OCI-LY3 (cell line): ENCODE measurements around the gene IL7R.

Experiments
- H2AFZ ChIP-seq: fragments of 200-600, 300-600 bp; shearing (Covaris generic); 2 replicates; pipeline ENCODE4 v1.6.0; 2014; ENCODE audit warnings: antibody characterized with exemption, low read depth, low read length
- H3K27ac ChIP-seq: fragments of 200-600, 300-600 bp; sonication (generic); 2 replicates; pipeline ENCODE4 v1.5.1; 2014; ENCODE audit warnings: mild to moderate bottlenecking, low read length, moderate library complexity, mixed read lengths
- H3K27me3 ChIP-seq: fragments of 200-600, 300-600 bp; sonication (generic); 2 replicates; pipeline ENCODE4 v1.6.1; 2014; ENCODE audit warnings: low read depth, low read length, mixed read lengths
- H3K36me3 ChIP-seq: fragments of 200-600, 300-600 bp; sonication (generic); replicated peaks from 2 replicates; pipeline ENCODE3; 2014; ENCODE audit warnings: low read depth, low read length, mixed read lengths
- H3K4me1 ChIP-seq: fragments of 300-600, 200-600 bp; sonication (generic); 2 replicates; pipeline ENCODE4 v1.6.1; 2014; ENCODE audit warnings: low read length, mixed read lengths
- H3K4me2 ChIP-seq: fragments of 200-600, 300-600 bp; sonication (generic); 2 replicates; pipeline ENCODE4 v1.6.1; 2014; ENCODE audit warnings: low read length, mixed read lengths
- H3K4me3 ChIP-seq: fragments of 300-600, 200-600 bp; sonication (generic); 2 replicates; pipeline ENCODE4 v1.5.1; 2014; ENCODE audit warnings: antibody characterized with exemption, mild to moderate bottlenecking, low read length, moderate library complexity
- H3K79me2 ChIP-seq: fragments of 300-600, 200-600 bp; shearing (Covaris generic); 2 replicates; pipeline ENCODE4 v1.6.1; 2014; ENCODE audit warnings: mild to moderate bottlenecking, low read length, mixed read lengths
- H3K9ac ChIP-seq: fragments of 300-600, 200-600 bp; shearing (Covaris generic); 2 replicates; pipeline ENCODE4 v1.6.0; 2014; ENCODE audit warnings: mild to moderate bottlenecking, low read length, moderate library complexity
- H3K9me3 ChIP-seq: fragments of 200-600, 300-600 bp; shearing (Covaris generic); 2 replicates; pipeline ENCODE4 v1.6.1; 2014; ENCODE audit warnings: low read length, mixed read lengths; ENCODE audit not compliant: insufficient read depth
- H4K20me1 ChIP-seq: fragments of 200-600, 300-600 bp; sonication (generic); 2 replicates; pipeline ENCODE4 v1.6.1; 2016; ENCODE audit warnings: low read length, mixed read lengths; ENCODE audit not compliant: insufficient read depth
- EZH2phosphoT487 ChIP-seq: fragments of 200-600 bp; shearing (Covaris generic); IDR thresholded peaks from 2 replicates; pipeline ENCODE4 v1.6.1; 2018; ENCODE audit warnings: antibody characterized with exemption, mixed run types, low read depth
- TF ChIP-seq, protein P1 (sequence below): fragments of 200-600, 300-600 bp; sonication (generic); IDR thresholded peaks from 2 replicates; pipeline ENCODE4 v1.5.1; 2014; ENCODE audit warnings: antibody characterized with exemption, low read length, low read depth

The IL7R gene

DNA sequence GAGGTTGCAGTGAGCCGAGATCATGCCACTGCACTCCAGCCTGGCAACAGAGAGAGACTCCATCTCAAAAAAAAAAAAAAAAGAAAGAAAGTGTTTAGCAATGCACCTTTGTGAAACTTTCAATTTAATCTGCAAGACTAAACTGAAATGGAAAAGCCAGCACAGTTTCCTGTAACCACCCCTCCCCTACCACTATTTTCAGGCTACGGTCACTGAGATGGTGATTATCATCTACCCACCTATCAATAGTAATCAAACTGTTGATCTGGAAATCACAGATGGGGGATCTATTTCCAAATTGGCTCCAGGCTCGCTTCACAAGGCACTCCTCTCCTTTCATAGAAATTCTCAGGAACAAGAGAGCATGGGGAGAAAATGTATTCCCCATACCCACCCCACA is 30.6 kb upstream of the IL7R start:
- TF ChIP-seq, protein P1, sequence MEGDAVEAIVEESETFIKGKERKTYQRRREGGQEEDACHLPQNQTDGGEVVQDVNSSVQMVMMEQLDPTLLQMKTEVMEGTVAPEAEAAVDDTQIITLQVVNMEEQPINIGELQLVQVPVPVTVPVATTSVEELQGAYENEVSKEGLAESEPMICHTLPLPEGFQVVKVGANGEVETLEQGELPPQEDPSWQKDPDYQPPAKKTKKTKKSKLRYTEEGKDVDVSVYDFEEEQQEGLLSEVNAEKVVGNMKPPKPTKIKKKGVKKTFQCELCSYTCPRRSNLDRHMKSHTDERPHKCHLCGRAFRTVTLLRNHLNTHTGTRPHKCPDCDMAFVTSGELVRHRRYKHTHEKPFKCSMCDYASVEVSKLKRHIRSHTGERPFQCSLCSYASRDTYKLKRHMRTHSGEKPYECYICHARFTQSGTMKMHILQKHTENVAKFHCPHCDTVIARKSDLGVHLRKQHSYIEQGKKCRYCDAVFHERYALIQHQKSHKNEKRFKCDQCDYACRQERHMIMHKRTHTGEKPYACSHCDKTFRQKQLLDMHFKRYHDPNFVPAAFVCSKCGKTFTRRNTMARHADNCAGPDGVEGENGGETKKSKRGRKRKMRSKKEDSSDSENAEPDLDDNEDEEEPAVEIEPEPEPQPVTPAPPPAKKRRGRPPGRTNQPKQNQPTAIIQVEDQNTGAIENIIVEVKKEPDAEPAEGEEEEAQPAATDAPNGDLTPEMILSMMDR = no peak
- no peak for TF ChIP-seq EZH2phosphoT487
- Histone ChIP-seq H2AFZ (no peak overlapping the region), H3K9ac (no peak overlapping the region), H3K79me2 (no peaks in the 10 kb centered on the region), H3K4me2 (no peak overlapping the region), H3K4me1 (no peaks in the 10 kb centered on the region), H3K36me3 (no peaks in the 10 kb centered on the region), H3K9me3 (no peaks in the 10 kb centered on the region), H3K27me3 (no peaks in the 10 kb centered on the region), H4K20me1 (no peaks in the 10 kb centered on the region), H3K27ac (no peak overlapping the region), H3K4me3 (no peak overlapping the region)

DNA sequence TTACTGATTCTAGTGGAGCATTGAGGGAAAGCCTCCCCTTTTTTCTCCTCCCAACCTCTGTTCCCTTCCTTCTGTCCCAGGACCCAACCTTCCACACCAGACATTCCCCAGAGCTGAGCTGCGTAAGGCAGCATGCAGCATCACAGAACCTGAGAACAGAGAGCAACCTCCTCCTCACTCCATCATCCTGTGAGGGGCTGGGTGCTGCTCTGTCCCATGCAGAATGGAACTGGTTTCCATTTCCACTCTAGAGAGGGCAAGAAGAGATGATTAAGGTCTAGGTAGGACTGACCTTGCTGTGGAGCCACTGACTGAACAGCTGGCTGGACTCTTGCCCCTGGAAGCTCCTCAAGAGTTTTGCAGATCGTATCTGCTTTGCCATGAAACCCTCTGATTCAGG is 30.1 kb upstream of the IL7R start:
- no peak overlapping the region for H3K9ac ChIP-seq
- H4K20me1 ChIP-seq = no peaks in the 10 kb centered on the region
- no peak overlapping the region for H3K27ac ChIP-seq
- TF ChIP-seq EZH2phosphoT487 = no peak
- TF ChIP-seq, protein P1 = no peak
- H3K4me1 ChIP-seq = no peaks in the 10 kb centered on the region
- H3K79me2 ChIP-seq = no peaks in the 10 kb centered on the region
- H3K36me3 ChIP-seq = no peaks in the 10 kb centered on the region
- H3K4me2 ChIP-seq = no peak overlapping the region
- H3K27me3 ChIP-seq = no peaks in the 10 kb centered on the region
- no peaks in the 10 kb centered on the region for H3K9me3 ChIP-seq
- H3K4me3 ChIP-seq = no peak overlapping the region
- H2AFZ ChIP-seq = no peak overlapping the region

DNA sequence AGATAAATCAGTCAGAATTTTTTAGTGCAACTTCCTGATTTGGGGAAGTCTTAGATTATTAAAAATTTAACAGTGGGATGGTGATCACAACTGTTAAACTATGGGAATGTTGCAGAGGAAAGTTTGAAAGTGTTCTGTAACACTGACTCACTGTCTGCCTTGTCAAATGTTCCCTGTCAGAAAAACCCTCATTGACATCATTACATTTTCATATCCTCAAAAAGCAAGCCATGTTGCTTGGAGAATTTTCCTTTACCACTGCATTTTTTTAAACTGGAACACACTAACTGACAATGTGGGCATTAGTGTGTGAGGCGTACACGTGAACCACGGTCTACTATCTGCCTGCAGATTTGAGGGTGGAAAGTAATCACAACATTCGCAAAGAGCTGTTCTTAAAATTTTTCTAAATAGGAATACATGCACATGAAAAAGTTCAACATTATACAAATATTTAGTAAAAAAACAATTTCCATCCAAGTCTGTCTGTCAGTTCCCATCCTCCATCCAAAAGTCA is 28.6 kb upstream of the IL7R start:
- TF ChIP-seq EZH2phosphoT487 = no peak
- TF ChIP-seq, protein P1 = no peak
- H4K20me1 ChIP-seq = no peaks in the 10 kb centered on the region
- no peak overlapping the region for H2AFZ ChIP-seq
- H3K9ac ChIP-seq = no peak overlapping the region
- no peak overlapping the region for H3K4me2 ChIP-seq
- no peaks in the 10 kb centered on the region for H3K9me3 ChIP-seq
- H3K27ac ChIP-seq = no peak overlapping the region
- no peaks in the 10 kb centered on the region for H3K36me3 ChIP-seq
- no peak overlapping the region for H3K4me3 ChIP-seq
- no peaks in the 10 kb centered on the region for H3K27me3 ChIP-seq
- no peaks in the 10 kb centered on the region for H3K79me2 ChIP-seq
- H3K4me1 ChIP-seq = no peaks in the 10 kb centered on the region

DNA sequence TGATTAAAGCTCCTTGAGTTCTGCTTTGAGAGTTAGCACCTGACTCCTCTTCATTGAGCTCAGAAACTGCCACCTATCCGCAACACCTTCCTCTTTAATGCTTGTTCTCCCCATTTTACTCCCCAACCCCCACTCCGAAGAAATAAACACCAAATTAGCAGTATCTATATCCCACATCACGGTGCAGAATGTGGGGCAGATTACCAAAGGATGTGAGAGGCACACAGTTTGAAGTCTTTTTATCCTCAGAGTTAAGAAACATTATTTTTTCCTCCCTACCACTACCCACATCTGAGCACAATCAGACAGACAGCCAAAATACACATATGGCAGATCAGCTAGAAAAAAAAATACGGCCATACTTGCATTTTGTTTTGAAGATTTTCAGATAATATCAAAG is 26.1 kb upstream of the IL7R start:
- Histone ChIP-seq H3K27ac (no peak overlapping the region), H3K4me2 (no peak overlapping the region), H4K20me1 (no peaks in the 10 kb centered on the region), H3K9ac (no peak overlapping the region), H2AFZ (no peak overlapping the region), H3K79me2 (no peaks in the 10 kb centered on the region), H3K4me1 (no peaks in the 10 kb centered on the region), H3K36me3 (no peaks in the 10 kb centered on the region), H3K9me3 (no peaks in the 10 kb centered on the region), H3K27me3 (no peaks in the 10 kb centered on the region), H3K4me3 (no peak overlapping the region)
- TF ChIP-seq EZH2phosphoT487 = no peak
- TF ChIP-seq, protein P1 = no peak
